HepG2 (cell line): ENCODE results near the gene TXNRD2. TPM values are rescaled to one million over a fixed set of nuclear protein-coding genes. Genes with fewer than 3 reads are reported as not detected.

ENCODE experiments used
- ATRX ChIP-seq: sonication (generic); formaldehyde crosslinking; IDR thresholded peaks from 2 replicates; pipeline ENCODE4 v1.4.0; 2020; ENCODE audit warnings: missing genetic modification reagents, borderline replicate concordance
- CENPT ChIP-seq: sonication (generic); formaldehyde crosslinking; IDR thresholded peaks from 2 replicates; pipeline ENCODE4 v1.8.0; 2022; ENCODE audit warnings: low read depth, mild to moderate bottlenecking, moderate library complexity, missing genetic modification reagents
- HNF4G ChIP-seq, 2 experiments: sonication (generic) in 1 of 2; formaldehyde crosslinking in 1 of 2; IDR thresholded peaks; 2 replicates each; pipeline versions ENCODE4 v1.4.0 to v1.6.1; 2011 to 2020; ENCODE audit warnings: borderline replicate concordance in 2 of 2, low read depth in 2 of 2, mild to moderate bottlenecking in 2 of 2, low read length in 1 of 2, missing genetic modification reagents in 1 of 2, moderate library complexity in 1 of 2
- KAT8 ChIP-seq: IDR thresholded peaks from 2 replicates; pipeline ENCODE4 v1.6.1; 2016; ENCODE audit warnings: missing genetic modification reagents, missing compliant biosample characterization
- KLF13 ChIP-seq: sonication (generic); formaldehyde crosslinking; IDR thresholded peaks from 2 replicates; pipeline ENCODE4 v1.4.0; 2020; ENCODE audit warnings: mild to moderate bottlenecking, missing genetic modification reagents
- LCORL ChIP-seq, 2 experiments: fragments of 450-650 bp in 1 of 2; sonication (generic) in 1 of 2; formaldehyde crosslinking in 1 of 2; IDR thresholded peaks; 2 replicates each; pipeline versions ENCODE4 v1.5.0 to v1.6.1; 2017 to 2020; ENCODE audit warnings: antibody characterized with exemption in 1 of 2, missing genetic modification reagents in 1 of 2
- MYC ChIP-seq: sonication (generic); formaldehyde crosslinking; IDR thresholded peaks from 2 replicates; pipeline ENCODE4 v1.9.0; 2021; ENCODE audit warnings: missing genetic modification reagents, borderline replicate concordance
- NBN ChIP-seq: fragments of 450-650 bp; conservative IDR thresholded peaks from 2 replicates; pipeline ENCODE4 v1.6.1; 2017
- PAWR ChIP-seq: sonication (generic); formaldehyde crosslinking; IDR thresholded peaks from 2 replicates; pipeline ENCODE4 v1.4.0; 2020; ENCODE audit warnings: missing genetic modification reagents, mild to moderate bottlenecking, borderline replicate concordance
- SMAD9 ChIP-seq: sonication (generic); formaldehyde crosslinking; IDR thresholded peaks from 2 replicates; pipeline ENCODE4 v1.5.1; 2020; ENCODE audit warnings: mild to moderate bottlenecking, missing genetic modification reagents
- TAF15 ChIP-seq: fragments of 200-400 bp; formaldehyde crosslinking; IDR thresholded peaks from one replicate; pipeline ENCODE4 v1.6.1; 2018; ENCODE audit warnings: mild to moderate bottlenecking, low read depth, low read length; ENCODE audit not compliant: poor library complexity, severe bottlenecking
- ZBTB7B ChIP-seq: sonication (generic); formaldehyde crosslinking; IDR thresholded peaks from 2 replicates; pipeline ENCODE4 v1.4.0; 2020; ENCODE audit warnings: missing genetic modification reagents
- ZC3H13 ChIP-seq: sonication (generic); formaldehyde crosslinking; IDR thresholded peaks from 2 replicates; pipeline ENCODE4 v1.8.1; 2023; ENCODE audit warnings: mild to moderate bottlenecking, missing genetic modification reagents, moderate library complexity
- ZMYM4 ChIP-seq: sonication (generic); formaldehyde crosslinking; IDR thresholded peaks from 2 replicates; pipeline ENCODE4 v1.8.1; 2023; ENCODE audit warnings: mild to moderate bottlenecking, missing genetic modification reagents
- ZNF674 ChIP-seq: sonication (generic); formaldehyde crosslinking; IDR thresholded peaks from 2 replicates; pipeline ENCODE4 v1.5.0; 2020; ENCODE audit warnings: low read depth, mild to moderate bottlenecking, missing genetic modification reagents
- ZNF7 ChIP-seq: IDR thresholded peaks from 2 replicates; pipeline ENCODE4 v1.6.1; 2016; ENCODE audit warnings: missing biosample characterization, missing genetic modification reagents
- ZNF749 ChIP-seq: sonication (generic); formaldehyde crosslinking; IDR thresholded peaks from 2 replicates; pipeline ENCODE4 v1.8.0; 2022; ENCODE audit warnings: mild to moderate bottlenecking, missing genetic modification reagents, moderate library complexity, borderline replicate concordance
- ZNF790 ChIP-seq: sonication (generic); formaldehyde crosslinking; IDR thresholded peaks from 2 replicates; pipeline ENCODE4 v1.8.0; 2022; ENCODE audit warnings: missing genetic modification reagents, mild to moderate bottlenecking, borderline replicate concordance
- polyA plus RNA-seq, 8 experiments: library from polyadenylated mRNA; depleted of rRNA in 3 of 8; stranded (reverse) in 7 of 8; unstranded in 1 of 8; fragments of >200 nt; fragmentation: Illumina TruSeq in 4 of 8; extraction: Trizol in 4 of 8; gene quantifications; 2 replicates each; pipeline versions ENCODE4 v1.2.1 to v1.2.3, GENCODE V29; 2011 to 2016; ENCODE audit warnings: low read depth in 4 of 8, missing spikeins in 1 of 8, mixed read lengths in 1 of 8; ENCODE audit not compliant: insufficient read depth in 1 of 8
- total RNA-seq, 5 experiments: library from RNA; depleted of rRNA; stranded (reverse); fragments of >200 nt; fragmentation: Illumina TruSeq; extraction: Trizol; gene quantifications; 2 replicates each; pipeline ENCODE4 v1.2.3, GENCODE V29; 2016; ENCODE audit warnings: low read depth in 1 of 5
- TF ChIP-seq, protein P1 (sequence below): sonication (generic); formaldehyde crosslinking; IDR thresholded peaks from 2 replicates; pipeline ENCODE4 v1.4.0; 2020; ENCODE audit warnings: mild to moderate bottlenecking, missing genetic modification reagents
- TF ChIP-seq, protein P2 (sequence below): sonication (generic); formaldehyde crosslinking; IDR thresholded peaks from 2 replicates; pipeline ENCODE4 v1.5.0; 2020; ENCODE audit warnings: mild to moderate bottlenecking, missing genetic modification reagents, moderate library complexity
- TF ChIP-seq, protein P3 (sequence below): sonication (generic); formaldehyde crosslinking; IDR thresholded peaks from 2 replicates; pipeline ENCODE4 v1.4.0; 2020; ENCODE audit warnings: missing genetic modification reagents, borderline replicate concordance

Gene TXNRD2
- total and polyA plus RNA-seq, 2 of the 13 experiments (the other 11 are each of a cell fraction or from before 2014, with no cell fraction given): 17.5 to 18.6 TPM

DNA sequence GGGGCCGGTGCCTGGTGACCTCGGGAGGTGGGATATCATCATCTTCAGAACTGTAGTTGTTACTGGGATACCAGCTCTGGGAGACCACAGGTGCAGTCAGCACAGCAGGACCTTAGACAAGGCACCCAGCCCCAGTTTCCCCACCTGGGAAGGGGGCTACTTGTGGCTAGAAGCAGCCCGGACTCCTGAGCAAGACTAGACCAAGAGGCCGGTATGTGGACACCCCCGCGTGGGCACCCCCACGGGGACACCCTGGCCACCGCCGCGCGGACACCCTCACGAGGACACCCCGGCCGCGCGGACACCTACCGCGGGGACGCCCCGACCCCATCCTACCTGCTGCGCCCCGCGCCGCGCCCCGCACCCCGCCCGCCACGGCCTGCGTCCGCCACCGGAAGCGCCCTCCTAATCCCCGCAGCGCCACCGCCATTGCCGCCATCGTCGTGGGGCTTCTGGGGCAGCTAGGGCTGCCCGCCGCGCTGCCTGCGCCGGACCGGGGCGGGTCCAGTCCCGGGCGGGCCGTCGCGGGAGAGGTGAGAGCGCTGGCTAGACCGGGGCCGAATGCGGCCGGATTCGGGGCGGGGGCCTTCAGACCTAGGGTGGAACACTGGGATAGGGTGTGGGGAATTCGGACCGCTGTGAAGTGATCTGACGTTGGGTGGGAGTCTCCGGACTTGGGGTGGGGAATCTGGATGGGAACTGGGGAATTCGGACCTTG, at the start of gene TXNRD2, which contains the start of gene COMT (continued):
- TF ChIP-seq ZNF749 (CRISPR knock-in tag) (no peak), ZNF7 (no peak), MYC (CRISPR knock-in tag) (peak; percentile 23; the same call in 1 of the 2 replicates), HNF4G (IDR thresholded peaks at IDR 0.05; ENCODE audit: borderline replicate concordance, low read depth, low read length) (no peak; the same call in 1 of the 2 replicates), HNF4G (CRISPR knock-in tag; IDR thresholded peaks at IDR 0.05; ENCODE audit: borderline replicate concordance, low read depth) (no peak), SMAD9 (CRISPR knock-in tag) (no peak), ATRX (no peak), ZC3H13 (CRISPR knock-in tag) (no peak), LCORL (IDR thresholded peaks at IDR 0.05) (no peak), LCORL (CRISPR knock-in tag; IDR thresholded peaks at IDR 0.05) (peak; percentile 56), KLF13 (no peak), PAWR (CRISPR knock-in tag) (no peak), ZBTB7B (CRISPR knock-in tag) (peak; percentile 35; the same call in 1 of the 2 replicates), ZMYM4 (CRISPR knock-in tag) (peak; percentile 58; the same call in 1 of the 2 replicates), CENPT (CRISPR knock-in tag) (no peak), TAF15 (no peak), ZNF790 (CRISPR knock-in tag) (no peak), ZNF674 (0 out of 2 replicates have a peak, but pooled peaks have one; percentile 34), KAT8 (CRISPR knock-in tag) (0 out of 2 replicates have a peak, but pooled peaks have one; percentile 11), NBN (no peak)
- TF ChIP-seq, protein P1, sequence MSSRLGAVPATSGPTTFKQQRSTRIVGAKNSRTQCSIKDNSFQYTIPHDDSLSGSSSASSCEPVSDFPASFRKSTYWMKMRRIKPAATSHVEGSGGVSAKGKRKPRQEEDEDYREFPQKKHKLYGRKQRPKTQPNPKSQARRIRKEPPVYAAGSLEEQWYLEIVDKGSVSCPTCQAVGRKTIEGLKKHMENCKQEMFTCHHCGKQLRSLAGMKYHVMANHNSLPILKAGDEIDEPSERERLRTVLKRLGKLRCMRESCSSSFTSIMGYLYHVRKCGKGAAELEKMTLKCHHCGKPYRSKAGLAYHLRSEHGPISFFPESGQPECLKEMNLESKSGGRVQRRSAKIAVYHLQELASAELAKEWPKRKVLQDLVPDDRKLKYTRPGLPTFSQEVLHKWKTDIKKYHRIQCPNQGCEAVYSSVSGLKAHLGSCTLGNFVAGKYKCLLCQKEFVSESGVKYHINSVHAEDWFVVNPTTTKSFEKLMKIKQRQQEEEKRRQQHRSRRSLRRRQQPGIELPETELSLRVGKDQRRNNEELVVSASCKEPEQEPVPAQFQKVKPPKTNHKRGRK (CRISPR knock-in tag): no peak
- TF ChIP-seq, protein P2, sequence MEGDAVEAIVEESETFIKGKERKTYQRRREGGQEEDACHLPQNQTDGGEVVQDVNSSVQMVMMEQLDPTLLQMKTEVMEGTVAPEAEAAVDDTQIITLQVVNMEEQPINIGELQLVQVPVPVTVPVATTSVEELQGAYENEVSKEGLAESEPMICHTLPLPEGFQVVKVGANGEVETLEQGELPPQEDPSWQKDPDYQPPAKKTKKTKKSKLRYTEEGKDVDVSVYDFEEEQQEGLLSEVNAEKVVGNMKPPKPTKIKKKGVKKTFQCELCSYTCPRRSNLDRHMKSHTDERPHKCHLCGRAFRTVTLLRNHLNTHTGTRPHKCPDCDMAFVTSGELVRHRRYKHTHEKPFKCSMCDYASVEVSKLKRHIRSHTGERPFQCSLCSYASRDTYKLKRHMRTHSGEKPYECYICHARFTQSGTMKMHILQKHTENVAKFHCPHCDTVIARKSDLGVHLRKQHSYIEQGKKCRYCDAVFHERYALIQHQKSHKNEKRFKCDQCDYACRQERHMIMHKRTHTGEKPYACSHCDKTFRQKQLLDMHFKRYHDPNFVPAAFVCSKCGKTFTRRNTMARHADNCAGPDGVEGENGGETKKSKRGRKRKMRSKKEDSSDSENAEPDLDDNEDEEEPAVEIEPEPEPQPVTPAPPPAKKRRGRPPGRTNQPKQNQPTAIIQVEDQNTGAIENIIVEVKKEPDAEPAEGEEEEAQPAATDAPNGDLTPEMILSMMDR (CRISPR knock-in tag): no peak; the same call in 1 of the 2 replicates
- TF ChIP-seq, protein P3, sequence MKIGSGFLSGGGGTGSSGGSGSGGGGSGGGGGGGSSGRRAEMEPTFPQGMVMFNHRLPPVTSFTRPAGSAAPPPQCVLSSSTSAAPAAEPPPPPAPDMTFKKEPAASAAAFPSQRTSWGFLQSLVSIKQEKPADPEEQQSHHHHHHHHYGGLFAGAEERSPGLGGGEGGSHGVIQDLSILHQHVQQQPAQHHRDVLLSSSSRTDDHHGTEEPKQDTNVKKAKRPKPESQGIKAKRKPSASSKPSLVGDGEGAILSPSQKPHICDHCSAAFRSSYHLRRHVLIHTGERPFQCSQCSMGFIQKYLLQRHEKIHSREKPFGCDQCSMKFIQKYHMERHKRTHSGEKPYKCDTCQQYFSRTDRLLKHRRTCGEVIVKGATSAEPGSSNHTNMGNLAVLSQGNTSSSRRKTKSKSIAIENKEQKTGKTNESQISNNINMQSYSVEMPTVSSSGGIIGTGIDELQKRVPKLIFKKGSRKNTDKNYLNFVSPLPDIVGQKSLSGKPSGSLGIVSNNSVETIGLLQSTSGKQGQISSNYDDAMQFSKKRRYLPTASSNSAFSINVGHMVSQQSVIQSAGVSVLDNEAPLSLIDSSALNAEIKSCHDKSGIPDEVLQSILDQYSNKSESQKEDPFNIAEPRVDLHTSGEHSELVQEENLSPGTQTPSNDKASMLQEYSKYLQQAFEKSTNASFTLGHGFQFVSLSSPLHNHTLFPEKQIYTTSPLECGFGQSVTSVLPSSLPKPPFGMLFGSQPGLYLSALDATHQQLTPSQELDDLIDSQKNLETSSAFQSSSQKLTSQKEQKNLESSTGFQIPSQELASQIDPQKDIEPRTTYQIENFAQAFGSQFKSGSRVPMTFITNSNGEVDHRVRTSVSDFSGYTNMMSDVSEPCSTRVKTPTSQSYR: 0 out of 2 replicates have a peak, but pooled peaks have one; percentile 2
